Fibroblast of villous mesenchyme (primary cell): Measurements from ENCODE around the gene DRC3. TPM values are rescaled to one million over a fixed set of nuclear protein-coding genes. Genes with fewer than 3 reads are reported as not detected.
A peak's percentile ranks its signal among the peaks of the same experiment; 100 is the strongest.

Experiments
- DNase-seq: peaks from one replicate; pipeline ENCODE4 v3.0.0-alpha.2; 2010; ENCODE audit warnings: low read depth
- H3K4me3 ChIP-seq: 2 replicates; pipeline ENCODE4 v1.5.1; 2011; ENCODE audit warnings: low read depth, mild to moderate bottlenecking, low read length
- CTCF ChIP-seq: IDR thresholded peaks from 2 replicates; pipeline ENCODE4 v1.5.1; 2012; ENCODE audit warnings: low read depth, mild to moderate bottlenecking, low read length; ENCODE audit not compliant: insufficient read depth
- total RNA-seq: library from RNA; depleted of rRNA; stranded (reverse); fragments of >200 nt; gene quantifications from 2 replicates; pipeline ENCODE4 v1.2.3, GENCODE V29; 2012

Gene DRC3
- total RNA-seq, 1 donor: under 0.01 TPM

DNA sequence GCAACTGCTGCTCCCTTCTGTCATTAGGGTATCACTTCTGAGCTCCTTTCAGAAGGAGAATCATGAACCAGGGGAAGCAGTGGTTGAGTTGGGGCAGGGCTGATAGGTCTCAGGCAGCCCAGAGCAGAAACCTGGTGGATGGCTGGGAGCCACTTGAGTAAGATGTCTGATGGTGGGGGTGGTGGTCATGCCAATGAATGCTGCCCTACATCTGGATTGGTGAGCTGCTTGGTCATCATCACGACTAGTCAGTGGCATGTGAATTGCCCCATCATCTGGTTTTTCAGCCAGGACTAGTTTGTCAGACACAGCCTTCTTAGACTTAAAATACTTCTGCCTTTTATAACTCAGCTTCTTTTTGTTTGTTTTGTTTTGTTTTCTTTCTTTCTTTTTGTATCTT is 69.1 kb downstream of the DRC3 start:
- no peak for TF ChIP-seq CTCF
- DNase-seq: peak; percentile 35
- H3K4me3 ChIP-seq: no peak overlapping the region

DNA sequence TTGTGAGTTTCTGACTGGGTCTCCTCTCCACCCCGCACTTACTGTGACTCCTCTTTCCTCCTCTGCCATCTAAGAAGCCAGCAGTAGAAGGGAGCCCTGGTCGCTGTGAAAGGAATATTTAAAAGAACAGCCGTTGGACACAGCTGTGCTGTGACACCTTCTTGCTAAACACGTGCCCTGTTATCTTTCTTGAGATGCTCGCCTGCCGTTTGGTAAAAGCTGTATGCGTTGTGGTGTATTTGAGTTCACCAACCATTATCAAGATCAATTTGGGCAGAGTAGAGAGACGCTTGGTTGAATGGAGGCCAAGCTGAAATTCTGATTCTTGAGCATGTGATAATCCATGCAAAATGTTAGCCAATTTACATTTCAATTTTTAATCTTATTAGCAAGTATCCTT is 70.3 kb downstream of the DRC3 start:
- no peak for DNase-seq

GRCh38 chr17:18043491-18043890 is 70.8 kb downstream of the DRC3 start:
- H3K4me3 ChIP-seq: no peak overlapping the region
- DNase-seq: peak; percentile 22
- TF ChIP-seq CTCF: no peak

More for the DNA sequence above, 70.3 kb downstream of the DRC3 start:
- no peak overlapping the region for H3K4me3 ChIP-seq
- TF ChIP-seq CTCF: no peak

DNA sequence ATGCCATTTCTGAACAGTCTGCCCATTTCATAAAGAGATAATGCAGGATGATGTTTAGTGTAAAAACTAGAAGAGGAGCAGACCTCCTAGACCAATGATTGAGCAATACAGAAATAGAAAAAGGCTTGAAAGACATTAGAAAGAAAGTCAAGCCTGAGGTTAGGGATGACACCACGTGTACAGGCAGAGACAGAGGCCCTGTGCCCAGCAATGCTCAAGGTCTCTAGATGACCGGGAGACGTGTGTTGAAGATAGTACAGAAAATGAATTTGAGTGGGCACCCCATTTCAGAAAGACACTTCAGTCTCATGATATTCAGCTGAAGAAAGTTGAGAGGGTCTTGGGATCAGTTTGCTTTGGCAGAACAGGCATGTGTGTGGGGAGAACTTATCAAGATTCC is 71.9 kb downstream of the DRC3 start:
- no peak for TF ChIP-seq CTCF
- no peak for DNase-seq
- H3K4me3 ChIP-seq: no peak overlapping the region

GRCh38 chr17:18045691-18046350 is 73.2 kb downstream of the DRC3 start:
- H3K4me3 ChIP-seq: no peak overlapping the region
- no peak for DNase-seq
- no peak for TF ChIP-seq CTCF

DNA sequence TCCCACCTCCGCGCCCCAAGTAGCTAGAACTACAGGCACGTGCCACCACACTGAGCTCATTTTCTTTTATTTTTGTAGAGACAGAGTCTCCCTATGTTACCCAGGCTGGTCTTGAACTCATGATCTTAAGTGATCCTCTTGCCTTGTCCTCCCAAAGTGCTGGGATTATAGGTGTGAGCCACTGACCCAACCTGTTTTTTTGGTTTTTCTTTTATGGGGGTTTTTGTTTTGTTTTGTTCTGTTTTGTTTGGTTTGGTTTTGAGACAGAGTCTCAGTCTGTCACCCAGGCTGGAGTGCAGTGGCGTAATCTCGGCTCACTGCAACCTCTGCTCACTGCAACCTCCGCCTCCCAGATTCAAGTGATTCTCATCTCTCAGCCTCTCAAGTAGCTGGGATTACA is 82.9 kb downstream of the DRC3 start:
- no peak overlapping the region for H3K4me3 ChIP-seq
- TF ChIP-seq CTCF: no peak
- no peak for DNase-seq

DNA sequence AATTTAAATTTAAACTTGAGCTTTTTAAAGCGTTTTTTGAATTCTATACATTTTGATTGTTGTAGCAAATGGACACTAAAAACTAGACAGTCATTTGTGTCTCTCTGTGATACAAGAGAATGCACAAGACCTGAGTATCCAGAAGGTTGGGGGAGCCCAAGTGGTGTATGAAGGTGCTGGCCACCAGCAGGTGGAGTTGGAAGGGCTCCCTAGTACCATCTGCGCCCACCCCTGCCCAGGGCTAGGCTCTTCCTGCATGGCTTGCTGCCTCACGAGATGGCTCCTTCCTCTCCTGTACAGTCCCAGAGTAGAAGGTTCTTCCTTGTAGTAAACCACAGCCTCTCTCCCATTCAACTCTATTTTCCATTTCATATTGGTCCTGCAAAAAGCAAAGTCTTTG is 83.6 kb downstream of the DRC3 start:
- TF ChIP-seq CTCF: no peak
- no peak for DNase-seq
- no peak overlapping the region for H3K4me3 ChIP-seq
